Ishikawa (cell line): ENCODE data around the gene MRTFA.

ENCODE experiments used
- CEBPB ChIP-seq: IDR thresholded peaks from 2 replicates; pipeline ENCODE4 v1.6.1; 2012
- CREB1 ChIP-seq: IDR thresholded peaks from 2 replicates; pipeline ENCODE4 v1.6.1; 2012; ENCODE audit warnings: low read depth
- EP300 ChIP-seq: IDR thresholded peaks from 2 replicates; pipeline ENCODE4 v1.6.1; 2012; ENCODE audit warnings: borderline replicate concordance
- FOXM1 ChIP-seq: IDR thresholded peaks from 2 replicates; pipeline ENCODE4 v1.6.1; 2012; ENCODE audit warnings: low read depth, borderline replicate concordance
- NFIC ChIP-seq: IDR thresholded peaks from 2 replicates; pipeline ENCODE4 v1.6.1; 2012
- TCF12 ChIP-seq: IDR thresholded peaks from 2 replicates; pipeline ENCODE4 v1.6.1; 2012; ENCODE audit warnings: low read depth
- TEAD4 ChIP-seq: IDR thresholded peaks from 2 replicates; pipeline ENCODE4 v1.6.1; 2012
- USF1 ChIP-seq: IDR thresholded peaks from 2 replicates; pipeline ENCODE4 v1.6.1; 2012
- TF ChIP-seq, protein P1 (sequence below): IDR thresholded peaks from 2 replicates; pipeline ENCODE4 v1.6.1; 2012; ENCODE audit warnings: low read depth, mild to moderate bottlenecking

DNA sequence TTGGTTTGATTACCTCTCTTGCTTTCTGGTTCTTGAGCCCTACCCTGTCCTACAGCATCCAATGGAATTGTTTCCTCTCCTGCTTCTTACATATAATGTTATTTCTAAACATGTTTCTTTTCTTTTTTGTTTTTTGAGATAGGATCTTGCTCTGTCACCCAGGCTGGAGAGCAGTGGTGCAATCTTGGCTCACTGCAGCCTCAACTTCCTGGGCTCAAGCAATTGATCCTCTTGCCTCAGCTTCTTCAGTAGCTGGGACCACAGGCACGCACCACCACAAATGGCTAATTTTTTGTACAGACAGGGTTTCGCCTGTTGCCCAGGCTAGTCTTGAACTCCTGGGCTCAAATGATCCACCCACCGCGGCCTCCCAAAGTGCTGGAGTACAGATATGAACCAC, 160.2 kb downstream of the MRTFA start:
- TF ChIP-seq FOXM1 = no peak
- TF ChIP-seq NFIC = no peak
- no peak for TF ChIP-seq USF1
- TF ChIP-seq EP300 = no peak
- TF ChIP-seq, protein P1, sequence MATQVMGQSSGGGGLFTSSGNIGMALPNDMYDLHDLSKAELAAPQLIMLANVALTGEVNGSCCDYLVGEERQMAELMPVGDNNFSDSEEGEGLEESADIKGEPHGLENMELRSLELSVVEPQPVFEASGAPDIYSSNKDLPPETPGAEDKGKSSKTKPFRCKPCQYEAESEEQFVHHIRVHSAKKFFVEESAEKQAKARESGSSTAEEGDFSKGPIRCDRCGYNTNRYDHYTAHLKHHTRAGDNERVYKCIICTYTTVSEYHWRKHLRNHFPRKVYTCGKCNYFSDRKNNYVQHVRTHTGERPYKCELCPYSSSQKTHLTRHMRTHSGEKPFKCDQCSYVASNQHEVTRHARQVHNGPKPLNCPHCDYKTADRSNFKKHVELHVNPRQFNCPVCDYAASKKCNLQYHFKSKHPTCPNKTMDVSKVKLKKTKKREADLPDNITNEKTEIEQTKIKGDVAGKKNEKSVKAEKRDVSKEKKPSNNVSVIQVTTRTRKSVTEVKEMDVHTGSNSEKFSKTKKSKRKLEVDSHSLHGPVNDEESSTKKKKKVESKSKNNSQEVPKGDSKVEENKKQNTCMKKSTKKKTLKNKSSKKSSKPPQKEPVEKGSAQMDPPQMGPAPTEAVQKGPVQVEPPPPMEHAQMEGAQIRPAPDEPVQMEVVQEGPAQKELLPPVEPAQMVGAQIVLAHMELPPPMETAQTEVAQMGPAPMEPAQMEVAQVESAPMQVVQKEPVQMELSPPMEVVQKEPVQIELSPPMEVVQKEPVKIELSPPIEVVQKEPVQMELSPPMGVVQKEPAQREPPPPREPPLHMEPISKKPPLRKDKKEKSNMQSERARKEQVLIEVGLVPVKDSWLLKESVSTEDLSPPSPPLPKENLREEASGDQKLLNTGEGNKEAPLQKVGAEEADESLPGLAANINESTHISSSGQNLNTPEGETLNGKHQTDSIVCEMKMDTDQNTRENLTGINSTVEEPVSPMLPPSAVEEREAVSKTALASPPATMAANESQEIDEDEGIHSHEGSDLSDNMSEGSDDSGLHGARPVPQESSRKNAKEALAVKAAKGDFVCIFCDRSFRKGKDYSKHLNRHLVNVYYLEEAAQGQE = no peak
- TF ChIP-seq TCF12 = no peak
- no peak for TF ChIP-seq CREB1
- TF ChIP-seq TEAD4 = no peak
- TF ChIP-seq CEBPB = no peak
